Muscle layer of duodenum (tissue), 2 donors: ENCODE measurements around the gene PADI4.

Source experiments
- H3K27ac ChIP-seq: one replicate; pipeline ENCODE4 v1.7.0; 2013; ENCODE audit warnings: mild to moderate bottlenecking, low read length
- H3K27me3 ChIP-seq: one replicate; pipeline ENCODE4 v1.7.0; 2013; ENCODE audit warnings: low read depth, mild to moderate bottlenecking, control low read depth, low read length
- H3K36me3 ChIP-seq, 2 donors: one replicate each; pipeline ENCODE4 v1.7.0; 2013; ENCODE audit warnings: low read length in 2 of 2, control low read depth in 1 of 2, mild to moderate bottlenecking in 1 of 2; ENCODE audit not compliant: insufficient read depth in 2 of 2, control insufficient read depth in 1 of 2
- H3K4me1 ChIP-seq, 2 donors: one replicate each; pipeline ENCODE4 v1.7.0; 2013; ENCODE audit warnings: low read length in 2 of 2, mild to moderate bottlenecking in 2 of 2, control low read depth in 1 of 2, moderate library complexity in 1 of 2; ENCODE audit not compliant: insufficient read depth in 2 of 2, control insufficient read depth in 1 of 2
- H3K4me3 ChIP-seq, 2 donors: one replicate each; pipeline ENCODE4 v1.7.0; 2013; ENCODE audit warnings: low read length in 2 of 2, low read depth in 1 of 2, mild to moderate bottlenecking in 1 of 2
- H3K9me3 ChIP-seq, 2 donors: one replicate each; pipeline ENCODE4 v1.7.0; 2013; ENCODE audit warnings: low read length in 2 of 2, control low read depth in 1 of 2, mild to moderate bottlenecking in 1 of 2; ENCODE audit not compliant: control insufficient read depth in 1 of 2
- donor health status: healthy.

Gene PADI4

GRCh38 chr1:17307946-17308345, at the start of gene PADI4:
Gene PADI4, plus strand, starts transcription at chr1:17308197. Its CDS starts 26 bp downstream, at chr1:17308223.
- H3K4me3 ChIP-seq = no peak within 1 kb of the TSS
- no peaks in the 10 kb centered on the region for H3K4me1 ChIP-seq
- H3K27me3 ChIP-seq = peaks cover 7% of the 10 kb centered on the region
- H3K9me3 ChIP-seq = peaks cover 0 to under 1% of the 10 kb centered on the region in 2 donors
- H3K36me3 ChIP-seq = no peaks in the 10 kb centered on the region
- no peak within 1 kb of the TSS for H3K27ac ChIP-seq

- Histone ChIP-seq H3K4me3 (no peak overlapping the region), H3K9me3 (no peaks in the 10 kb centered on the region), H3K27me3 (no peaks in the 10 kb centered on the region), H3K27ac (no peak overlapping the region), H3K36me3 (no peaks in the 10 kb centered on the region), H3K4me1 (no peaks in the 10 kb centered on the region)
These were observed 49.3 kb upstream of the PADI4 start for GRCh38 chr1:17258758-17259130.

- H3K9me3 ChIP-seq = no peaks in the 10 kb centered on the region
- no peaks in the 10 kb centered on the region for H3K27me3 ChIP-seq
- no peaks in the 10 kb centered on the region for H3K36me3 ChIP-seq
- H3K4me1 ChIP-seq = no peaks in the 10 kb centered on the region
- no peak overlapping the region for H3K27ac ChIP-seq
- H3K4me3 ChIP-seq = no peak overlapping the region
These were observed 48.6 kb upstream of the PADI4 start for GRCh38 chr1:17259233-17259873.

- no peaks in the 10 kb centered on the region for H3K36me3 ChIP-seq
- no peaks in the 10 kb centered on the region for H3K9me3 ChIP-seq
- H3K4me3 ChIP-seq = no peak overlapping the region
- no peaks in the 10 kb centered on the region for H3K4me1 ChIP-seq
- H3K27ac ChIP-seq = no peak overlapping the region
- no peaks in the 10 kb centered on the region for H3K27me3 ChIP-seq
These were observed 47.7 kb upstream of the PADI4 start for GRCh38 chr1:17260264-17260663.

GRCh38 chr1:17260738-17261137, 47.3 kb upstream of the PADI4 start:
- Histone ChIP-seq H3K27ac (no peak overlapping the region), H3K4me1 (no peaks in the 10 kb centered on the region), H3K4me3 (no peak overlapping the region), H3K36me3 (no peaks in the 10 kb centered on the region), H3K9me3 (no peaks in the 10 kb centered on the region), H3K27me3 (no peaks in the 10 kb centered on the region)

- Histone ChIP-seq H3K27ac (no peak overlapping the region), H3K27me3 (no peaks in the 10 kb centered on the region), H3K9me3 (no peaks in the 10 kb centered on the region), H3K4me3 (no peak overlapping the region), H3K36me3 (no peaks in the 10 kb centered on the region), H3K4me1 (no peaks in the 10 kb centered on the region)
These were observed 44.1 kb upstream of the PADI4 start for GRCh38 chr1:17263936-17264335.

- Histone ChIP-seq H3K27me3 (no peaks in the 10 kb centered on the region), H3K4me3 (no peak overlapping the region), H3K27ac (no peak overlapping the region), H3K36me3 (no peaks in the 10 kb centered on the region), H3K9me3 (no peaks in the 10 kb centered on the region), H3K4me1 (no peaks in the 10 kb centered on the region)
These were observed 43.5 kb upstream of the PADI4 start for GRCh38 chr1:17264470-17264869.

GRCh38 chr1:17265162-17265561, 42.8 kb upstream of the PADI4 start:
- Histone ChIP-seq H3K4me1 (no peaks in the 10 kb centered on the region), H3K27ac (no peak overlapping the region), H3K27me3 (no peaks in the 10 kb centered on the region), H3K9me3 (no peaks in the 10 kb centered on the region), H3K4me3 (no peak overlapping the region), H3K36me3 (no peaks in the 10 kb centered on the region)

GRCh38 chr1:17265950-17266349, 42.0 kb upstream of the PADI4 start:
- H3K9me3 ChIP-seq = no peaks in the 10 kb centered on the region
- no peaks in the 10 kb centered on the region for H3K27me3 ChIP-seq
- H3K27ac ChIP-seq = no peak overlapping the region
- no peak overlapping the region for H3K4me3 ChIP-seq
- no peaks in the 10 kb centered on the region for H3K36me3 ChIP-seq
- no peaks in the 10 kb centered on the region for H3K4me1 ChIP-seq

GRCh38 chr1:17270891-17271765, 36.9 kb upstream of the PADI4 start:
- H3K27me3 ChIP-seq = no peaks in the 10 kb centered on the region

GRCh38 chr1:17272066-17272465, 35.9 kb upstream of the PADI4 start:
- H3K36me3 ChIP-seq = no peaks in the 10 kb centered on the region
- H3K27me3 ChIP-seq = no peaks in the 10 kb centered on the region
- no peaks in the 10 kb centered on the region for H3K9me3 ChIP-seq
- no peak overlapping the region for H3K4me3 ChIP-seq
- no peaks in the 10 kb centered on the region for H3K4me1 ChIP-seq
- no peak overlapping the region for H3K27ac ChIP-seq

More at GRCh38 chr1:17270891-17271765, 36.9 kb upstream of the PADI4 start:
- H3K9me3 ChIP-seq = no peaks in the 10 kb centered on the region
- no peaks in the 10 kb centered on the region for H3K36me3 ChIP-seq
- no peak overlapping the region for H3K4me3 ChIP-seq
- H3K4me1 ChIP-seq = no peaks in the 10 kb centered on the region
- H3K27ac ChIP-seq = no peak overlapping the region
